HCT116 (cell line): ENCODE data around the gene ZNF76. TPM values are rescaled to one million over a fixed set of nuclear protein-coding genes. Genes with fewer than 3 reads are reported as not detected.

Experiments
- ATAC-seq: fragments of 200-7000 bp; cut with Tn5 transposase; 2 replicates; pipeline ENCODE4 v1.9.1; 2020; ENCODE audit warnings: mild to moderate bottlenecking, moderate library complexity
- BruUV-seq: library from RNA; stranded (reverse); fragments of 400-500 nt; replicated peaks from 2 replicates; lab custom pipeline; 2021; lab: Mats Ljungman, UMichigan
- CTCF ChIA-PET: fragments of 300-600 bp; sonication (Branson Sonifier 250); formaldehyde crosslinking; loops from one replicate; lab custom pipeline; 2021; ENCODE audit warnings: antibody characterized with exemption; lab: Charles Lee
- POLR2A ChIA-PET: fragments of 300-600, 350-600 bp; sonication (Branson Sonifier 250); formaldehyde crosslinking; loops from one replicate; lab custom pipeline; 2021; ENCODE audit warnings: antibody characterized with exemption; lab: Charles Lee
- RAD21 ChIA-PET, 2 experiments: fragments of 300-600 bp; sonication (Branson Sonifier 250); formaldehyde crosslinking; loops; one replicate each; lab custom pipeline; 2023; ENCODE audit warnings: low total read pairs in 2 of 2; ENCODE audit not compliant: uncharacterized antibody in 2 of 2, unreplicated experiment in 2 of 2, low non-redundant PET in 1 of 2; lab: Charles Lee
- DNase-seq: peaks from one replicate; pipeline ENCODE4 v3.0.0-alpha.2; 2010; ENCODE audit warnings: low read depth, low spot score
- H2AFZ ChIP-seq: fragments of 200-600 bp; shearing (Covaris generic), sonication (generic); 2 replicates; pipeline ENCODE4 v1.6.1; 2017; ENCODE audit warnings: low read depth, mixed run types, mixed read lengths, antibody characterized with exemption, low read length; ENCODE audit not compliant: poor library complexity, severe bottlenecking
- H3K27ac ChIP-seq: 2 replicates; pipeline ENCODE4 v1.5.1; 2012; ENCODE audit warnings: low read depth, low read length
- H3K27me3 ChIP-seq: fragments of 200-600 bp; sonication (generic); 2 replicates; pipeline ENCODE4 v1.6.1; 2016; ENCODE audit warnings: mixed run types, low read length, mixed read lengths; ENCODE audit not compliant: insufficient read depth
- H3K36me3 ChIP-seq, 2 experiments: fragments of 200-500 bp in 1 of 2; fragments of 200-600 bp in 1 of 2; sonication (Bioruptor generic) in 1 of 2; sonication (generic) in 1 of 2; 2 replicates each; pipeline versions ENCODE4 v1.5.1 to v1.6.1; 2014 to 2016; ENCODE audit warnings: low read length in 2 of 2, inconsistent platforms in 1 of 2, mixed read lengths in 1 of 2, mixed run types in 1 of 2; ENCODE audit not compliant: insufficient read depth in 2 of 2, control insufficient read depth in 1 of 2
- H3K4me1 ChIP-seq, 2 experiments: fragments of 200-600 bp in 1 of 2; sonication (generic) in 1 of 2; 2 replicates each; pipeline versions ENCODE4 v1.5.1 to v1.6.1; 2012 to 2017; ENCODE audit warnings: low read length in 2 of 2, inconsistent platforms in 1 of 2, mild to moderate bottlenecking in 1 of 2, mixed read lengths in 1 of 2, mixed run types in 1 of 2, moderate library complexity in 1 of 2; ENCODE audit not compliant: insufficient read depth in 2 of 2, control insufficient read depth in 1 of 2
- H3K4me2 ChIP-seq: fragments of 200-600 bp; sonication (generic); 2 replicates; pipeline ENCODE4 v1.6.1; 2017; ENCODE audit warnings: mixed run types, low read length, mixed read lengths
- H3K4me3 ChIP-seq, 2 experiments: fragments of 200-600 bp in 1 of 2; sonication (generic) in 1 of 2; replicated peaks in 1 of 2; 2 replicates each; pipeline ENCODE4 v1.5.1; 2011 to 2016; ENCODE audit warnings: low read length in 2 of 2, control low read depth in 1 of 2, low read depth in 1 of 2, mild to moderate bottlenecking in 1 of 2, mixed read lengths in 1 of 2, mixed run types in 1 of 2
- H3K79me2 ChIP-seq: fragments of 200-600 bp; sonication (generic); 2 replicates; pipeline ENCODE4 v1.6.1; 2017; ENCODE audit warnings: mild to moderate bottlenecking, mixed run types, low read length, moderate library complexity, mixed read lengths; ENCODE audit not compliant: insufficient read depth
- H3K9ac ChIP-seq: fragments of 200-600 bp; sonication (generic); 2 replicates; pipeline ENCODE4 v1.6.1; 2016; ENCODE audit warnings: low read length, mixed read lengths
- H3K9me2 ChIP-seq: fragments of 200-600 bp; sonication (generic), shearing (Covaris generic); 2 replicates; pipeline ENCODE4 v1.6.1; 2017; ENCODE audit warnings: mixed run types, mild to moderate bottlenecking, moderate library complexity; ENCODE audit not compliant: insufficient read depth
- H3K9me3 ChIP-seq, 2 experiments: fragments of 200-500 bp in 1 of 2; fragments of 200-600 bp in 1 of 2; sonication (Bioruptor generic) in 1 of 2; sonication (generic) in 1 of 2; 2 replicates each; pipeline ENCODE4 v1.6.1; 2014 to 2017; ENCODE audit warnings: low read length in 2 of 2, mixed read lengths in 2 of 2, inconsistent platforms in 1 of 2, low read depth in 1 of 2, mild to moderate bottlenecking in 1 of 2, mixed run types in 1 of 2, moderate library complexity in 1 of 2; ENCODE audit not compliant: control insufficient read depth in 1 of 2, insufficient read depth in 1 of 2
- H4K20me1 ChIP-seq: fragments of 200-600 bp; sonication (generic), shearing (Covaris generic); 2 replicates; pipeline ENCODE4 v1.6.1; 2017; ENCODE audit warnings: mixed run types, mild to moderate bottlenecking, moderate library complexity; ENCODE audit not compliant: insufficient read depth
- CBX3 ChIP-seq: IDR thresholded peaks from 2 replicates; pipeline ENCODE4 v1.6.1; 2012; ENCODE audit warnings: low read depth
- CEBPB ChIP-seq: IDR thresholded peaks from 2 replicates; pipeline ENCODE4 v1.6.1; 2012; ENCODE audit warnings: low read depth
- CTCF ChIP-seq, 3 experiments: fragments of 200-600 bp in 1 of 3; sonication (generic) in 1 of 3; IDR thresholded peaks in 2 of 3; conservative IDR thresholded peaks in 1 of 3; 2 replicates each; pipeline ENCODE4 v1.5.1; 2012 to 2017; ENCODE audit warnings: low read depth in 2 of 3, low read length in 2 of 3, antibody characterized with exemption in 1 of 3, borderline replicate concordance in 1 of 3, control low read depth in 1 of 3, mild to moderate bottlenecking in 1 of 3, mixed read lengths in 1 of 3, mixed run types in 1 of 3, moderate library complexity in 1 of 3; ENCODE audit not compliant: insufficient read depth in 1 of 3
- ELF1 ChIP-seq: IDR thresholded peaks from 2 replicates; pipeline ENCODE4 v1.6.1; 2012; ENCODE audit warnings: low read depth, borderline replicate concordance
- FOSL1 ChIP-seq: IDR thresholded peaks from 2 replicates; pipeline ENCODE4 v1.6.1; 2012; ENCODE audit warnings: low read depth
- MAX ChIP-seq: IDR thresholded peaks from 2 replicates; pipeline ENCODE4 v1.6.1; 2012
- POLR2AphosphoS5 ChIP-seq: IDR thresholded peaks from 2 replicates; pipeline ENCODE4 v1.6.1; 2011; ENCODE audit warnings: mild to moderate bottlenecking, low read depth, low read length, moderate library complexity
- SIN3A ChIP-seq: IDR thresholded peaks from 2 replicates; pipeline ENCODE4 v1.6.1; 2012; ENCODE audit warnings: low read depth
- SP1 ChIP-seq: IDR thresholded peaks from 2 replicates; pipeline ENCODE4 v1.6.1; 2012; ENCODE audit warnings: low read depth
- TCF7L2 ChIP-seq: IDR thresholded peaks from 2 replicates; pipeline ENCODE4 v1.7.0; 2011; ENCODE audit warnings: borderline replicate concordance, inconsistent platforms; ENCODE audit not compliant: insufficient read depth, insufficient read length; ENCODE audit errors: extremely low read depth
- YY1 ChIP-seq: IDR thresholded peaks from 2 replicates; pipeline ENCODE4 v1.6.1; 2011; ENCODE audit warnings: low read length, low read depth, moderate library complexity, mild to moderate bottlenecking; ENCODE audit not compliant: insufficient replicate concordance; ENCODE audit errors: extremely low read depth
- ZNF274 ChIP-seq: fragments of 200-500 bp; sonication (Bioruptor generic); IDR thresholded peaks from 2 replicates; pipeline ENCODE4 v1.6.1; 2014; ENCODE audit warnings: mild to moderate bottlenecking, low read depth, low read length, inconsistent platforms
- intact Hi-C: fragments of 100-400 bp; cut with micrococcal nuclease; formaldehyde crosslinking; loops from 2 replicates; pipeline ENCODE4 v1.10.0; 2022
- total RNA-seq: library from RNA; stranded (reverse); gene quantifications from one replicate; pipeline ENCODE4 v1.2.1, GENCODE V29; 2021; ENCODE audit not compliant: unreplicated experiment

Gene ZNF76
- total RNA-seq, 1 experiment from 2014 or later = 47.5 TPM

- peak overlapping the region; percentile 7; the same call in 1 of the 2 replicates for H3K9ac ChIP-seq
- CTCF ChIA-PET = interaction anchor here (0.6 to 3.0 kb wide), 28 partner anchors 9 to 258 kb away, joined by 3 to 120 read pairs (median 5); partner anchors contain the start of genes DEF6, FANCE, RPL10A and ZNF76
- POLR2A ChIA-PET = interaction anchor here (0.7 to 2.6 kb wide), 11 partner anchors 9 to 162 kb away, joined by 3 to 17 read pairs (median 4); partner anchors contain the start of gene RPL10A
- ATAC-seq (peak; percentile 79), DNase-seq (peak; percentile 63)
- peak overlapping the region; percentile 97 for H2AFZ ChIP-seq
- RAD21 ChIA-PET = interaction anchor here (0.8 to 2.0 kb wide), 11 partner anchors 9 to 181 kb away, joined by 3 to 30 read pairs (median 5); partner anchors contain the start of genes DEF6 (in 2 of the 2) and RPL10A (in 1 of the 2)
- TF ChIP-seq ELF1 = no peak
- peak; percentile 98 for TF ChIP-seq CEBPB
- TF ChIP-seq YY1 = no peak
- TF ChIP-seq POLR2AphosphoS5 = no peak
- BruUV-seq = no TSS peak
- H4K20me1 ChIP-seq = no peaks in the 10 kb centered on the region
- H3K79me2 ChIP-seq = peaks cover 38% of the 10 kb centered on the region
- H3K36me3 ChIP-seq = peaks cover 2 to 6% of the 10 kb centered on the region in 2 experiments; a peak in 2 of 4 replicates
- H3K4me3 ChIP-seq = peak overlapping the region; percentile 2 to 90; a peak in 2 of 4 replicates
- H3K4me1 ChIP-seq = peaks cover 16 to 27% of the 10 kb centered on the region in 2 experiments; a peak in 3 of 4 replicates
- H3K9me2 ChIP-seq = no peaks in the 10 kb centered on the region
- H3K27me3 ChIP-seq = no peaks in the 10 kb centered on the region
- no peaks in the 10 kb centered on the region for H3K9me3 ChIP-seq
- H3K4me2 ChIP-seq = peak overlapping the region; percentile 91
- peak overlapping the region; percentile 7 for H3K27ac ChIP-seq
- intact Hi-C loops = loop anchor here (5.0 kb wide), 1 partner anchor 61 kb away; no protein-coding TSS in a partner anchor
Measured at GRCh38 chr6:35341557-35341956, 82.0 kb downstream of the ZNF76 start.

- Histone ChIP-seq H3K27ac (peak within 1 kb of the TSS; percentile 55), H3K4me3 (peak within 1 kb of the TSS; percentile 79 to 90), H3K9me3 (no peaks in the 10 kb centered on the region), H2AFZ (peak within 1 kb of the TSS; percentile 97), H4K20me1 (no peaks in the 10 kb centered on the region), H3K4me1 (peaks cover 16 to 27% of the 10 kb centered on the region in 2 experiments; a peak in 3 of 4 replicates), H3K36me3 (peaks cover 5 to 13% of the 10 kb centered on the region in 2 experiments; a peak in 3 of 4 replicates), H3K79me2 (peaks cover 46% of the 10 kb centered on the region), H3K9ac (peak within 1 kb of the TSS; percentile 93), H3K9me2 (no peaks in the 10 kb centered on the region), H3K27me3 (no peaks in the 10 kb centered on the region), H3K4me2 (peak within 1 kb of the TSS; percentile 91)
- intact Hi-C loops = loop anchor here (1.0 to 5.0 kb wide), 5 partner anchors 46 to 126 kb away; partner anchors contain the start of genes DEF6 and RPL10A
- peak; percentile 90 for DNase-seq
- ChIA-PET RAD21 (interaction anchor here (0.8 to 2.0 kb wide), 10 partner anchors 10 to 180 kb away, joined by 3 to 30 read pairs (median 5); partner anchors contain the start of genes DEF6 (in 1 of the 2) and RPL10A (in 1 of the 2)), POLR2A (interaction anchor here (1.0 to 2.6 kb wide), 7 partner anchors 10 to 131 kb away, joined by 3 to 17 read pairs (median 4); partner anchors contain the start of gene RPL10A), CTCF (interaction anchor here (0.6 to 3.0 kb wide), 27 partner anchors 9 to 257 kb away, joined by 3 to 120 read pairs (median 5); partner anchors contain the start of genes DEF6, FANCE and RPL10A)
- BruUV-seq = no TSS peak
- peak; percentile 92 for ATAC-seq
- TF ChIP-seq TCF7L2 (no peak), ZNF274 (no peak), SIN3A (no peak; the same call in 1 of the 2 replicates), SP1 (peak; percentile 84; the same call in 1 of the 2 replicates), CBX3 (peak; percentile 63; the same call in 1 of the 2 replicates), FOSL1 (no peak), ELF1 (no peak), YY1 (peak; percentile 76), POLR2AphosphoS5 (peak; percentile 88), MAX (no peak), CTCF (IDR thresholded peaks at IDR 0.05 in 2 of 3, conservative IDR thresholded peaks at IDR 0.05 in 1 of 3; ENCODE audit: borderline replicate concordance in 1 of 3, insufficient read depth in 1 of 3, low read depth in 2 of 3, low read length in 2 of 3) (peak; percentile 97 to 98 (median 98))
Measured at GRCh38 chr6:35342258-35343091, 82.9 kb downstream of the ZNF76 start, which contains the start of gene PPARD. PPARD (plus strand) TSS chr6:35342558; CDS start chr6:35411088, 68,530 bp downstream.
